K562 (cell line): ENCODE measurements around the gene KAZN. TPM values are rescaled to one million over a fixed set of nuclear protein-coding genes. Genes with fewer than 3 reads are reported as not detected.
A peak's percentile ranks its signal among the peaks of the same experiment; 100 is the strongest.

Experiments used
- ATAC-seq: fragments of 200-7000 bp; cut with Tn5 transposase; 3 replicates; pipeline ENCODE4 v1.9.1; 2020; ENCODE audit warnings: moderate library complexity
- BruUV-seq: library from RNA; stranded (reverse); fragments of 400-500 nt; replicated peaks from 2 replicates; lab custom pipeline; 2021; lab: Mats Ljungman, UMichigan
- CTCF ChIA-PET: fragments of 300-600 bp; formaldehyde crosslinking; extraction: SDS; loops from one replicate; lab custom pipeline; 2021; ENCODE audit warnings: low intra/inter-chr PET ratio; lab: Yijun Ruan, JAX
- POLR2A ChIA-PET: fragments of 300-600, 350-650 bp; sonication (Branson Sonifier 250); formaldehyde crosslinking; extraction: SDS; loops from one replicate; lab custom pipeline; 2021; ENCODE audit warnings: antibody characterized with exemption, inconsistent platforms; lab: Yijun Ruan, JAX
- DNase-seq, 4 experiments: peaks; one replicate each; pipeline versions ENCODE4 v3.0.0 to v3.0.0-alpha.2; 2011 to 2018; ENCODE audit warnings: low spot score in 3 of 4, mixed read lengths in 3 of 4; ENCODE audit errors: extremely low read depth in 1 of 4
- FAIRE-seq: peaks from 2 replicates; lab custom pipeline; 2011; peaks lifted over from hg19 to GRCh38; lab: Jason Lieb, UNC
- H2AFZ ChIP-seq: 2 replicates; pipeline ENCODE4 v1.6.0; 2011; ENCODE audit warnings: low read depth, low read length, control low read depth, inconsistent platforms
- H3K27ac ChIP-seq: fragments of 200-600 bp; 3 replicates; pipeline ENCODE4 v1.8.0; 2011; ENCODE audit warnings: low read depth, mild to moderate bottlenecking, control low read depth, inconsistent platforms, low read length, moderate library complexity, mixed read lengths; ENCODE audit errors: extremely low read depth
- H3K27me3 ChIP-seq, 2 experiments: fragments of 300-600 bp in 1 of 2; 2 replicates in 1 of 2; 3 replicates in 1 of 2; pipeline versions ENCODE4 v1.6.0 to v1.8.0; 2011; ENCODE audit warnings: inconsistent platforms in 2 of 2, low read length in 2 of 2, mild to moderate bottlenecking in 1 of 2, mixed read lengths in 1 of 2, moderate library complexity in 1 of 2; ENCODE audit not compliant: control insufficient read depth in 2 of 2, insufficient read depth in 2 of 2
- H3K36me3 ChIP-seq: fragments of 300-600 bp; 3 replicates; pipeline ENCODE4 v1.8.0; 2011; ENCODE audit warnings: mild to moderate bottlenecking, low read length, inconsistent platforms; ENCODE audit not compliant: control insufficient read depth, insufficient read depth
- H3K4me1 ChIP-seq, 2 experiments: fragments of 200-600 bp in 1 of 2; replicated peaks in 1 of 2; 2 replicates in 1 of 2; 3 replicates in 1 of 2; pipeline versions ENCODE4 v1.5.1 to v1.8.0; 2011; ENCODE audit warnings: inconsistent platforms in 2 of 2, low read length in 2 of 2, mild to moderate bottlenecking in 1 of 2, mixed read lengths in 1 of 2, moderate library complexity in 1 of 2; ENCODE audit not compliant: control insufficient read depth in 2 of 2, insufficient read depth in 2 of 2
- H3K4me2 ChIP-seq: 2 replicates; pipeline ENCODE4 v1.6.1; 2011; ENCODE audit warnings: low read length, control low read depth, inconsistent platforms, mixed read lengths; ENCODE audit not compliant: insufficient read depth
- H3K4me3 ChIP-seq: fragments of 200-600 bp; sonication (generic), shearing (Covaris generic); 2 replicates; pipeline ENCODE4 v1.5.1; 2016; ENCODE audit warnings: control low read depth, inconsistent platforms
- H3K79me2 ChIP-seq: fragments of 200-600 bp; 3 replicates; pipeline ENCODE4 v1.8.0; 2011; ENCODE audit warnings: low read length, inconsistent platforms; ENCODE audit not compliant: control insufficient read depth, insufficient read depth
- H3K9ac ChIP-seq, 2 experiments: 2 replicates each; pipeline versions ENCODE4 v1.6.0 to v1.6.1; 2011; ENCODE audit warnings: low read depth in 2 of 2, low read length in 2 of 2, control low read depth in 1 of 2, inconsistent platforms in 1 of 2, mild to moderate bottlenecking in 1 of 2, mixed read lengths in 1 of 2; ENCODE audit not compliant: insufficient read depth in 1 of 2
- H3K9me1 ChIP-seq: one replicate; pipeline ENCODE4 v1.6.0; 2011; ENCODE audit warnings: inconsistent platforms, mild to moderate bottlenecking, low read length, moderate library complexity; ENCODE audit not compliant: control insufficient read depth, insufficient read depth
- H3K9me3 ChIP-seq: replicated peaks from 2 replicates; pipeline ENCODE4 v1.5.1; 2011; ENCODE audit warnings: low read depth, low read length, inconsistent platforms; ENCODE audit not compliant: control insufficient read depth, insufficient read depth
- H4K20me1 ChIP-seq: replicated peaks from 2 replicates; pipeline ENCODE4 v1.6.1; 2011; ENCODE audit warnings: low read length, inconsistent platforms, mixed read lengths; ENCODE audit not compliant: control insufficient read depth, insufficient read depth
- BCOR ChIP-seq: fragments of 450-650 bp; IDR thresholded peaks from 2 replicates; pipeline ENCODE4 v1.6.1; 2016
- CEBPG ChIP-seq, 3 experiments: fragments of 200-800 bp in 1 of 3; sonication (Bioruptor generic) in 1 of 3; sonication (generic) in 1 of 3; formaldehyde crosslinking in 1 of 3; IDR thresholded peaks in 2 of 3; conservative IDR thresholded peaks in 1 of 3; 2 replicates each; pipeline versions ENCODE4 v1.6.1 to v1.8.0; 2016 to 2022; ENCODE audit warnings: missing compliant biosample characterization in 2 of 3, missing genetic modification characterization in 2 of 3, mild to moderate bottlenecking in 1 of 3, missing genetic modification reagents in 1 of 3
- ELF2 ChIP-seq: fragments of 250-450 bp; sonication (Bioruptor Pico); IDR thresholded peaks from 2 replicates; pipeline ENCODE4 v1.5.0; 2021; ENCODE audit warnings: mild to moderate bottlenecking
- ETS2 ChIP-seq: IDR thresholded peaks from 2 replicates; pipeline ENCODE4 v1.6.1; 2016; ENCODE audit warnings: borderline replicate concordance, missing genetic modification characterization, mild to moderate bottlenecking, moderate library complexity, missing compliant biosample characterization; ENCODE audit not compliant: poor library complexity, severe bottlenecking
- FOXJ3 ChIP-seq: sonication (generic); formaldehyde crosslinking; IDR thresholded peaks from 2 replicates; pipeline ENCODE4 v1.4.0; 2020; ENCODE audit warnings: mild to moderate bottlenecking, missing genetic modification reagents
- FOXK2 ChIP-seq, 2 experiments: fragments of 450-650 bp; IDR thresholded peaks in 1 of 2; conservative IDR thresholded peaks in 1 of 2; 2 replicates each; pipeline ENCODE4 v1.6.1; 2016; ENCODE audit warnings: low read depth in 2 of 2, mild to moderate bottlenecking in 1 of 2
- GTF2F1 ChIP-seq: IDR thresholded peaks from 2 replicates; pipeline ENCODE4 v1.6.1; 2011; ENCODE audit warnings: low read depth, low read length, improper control_type of control experiment
- HMGN3 ChIP-seq: IDR thresholded peaks from 2 replicates; pipeline ENCODE4 v1.6.1; 2011; ENCODE audit warnings: borderline replicate concordance, low read depth, mild to moderate bottlenecking, mixed read lengths, low read length; ENCODE audit not compliant: insufficient read length; ENCODE audit errors: extremely low read depth
- KAT7 ChIP-seq: sonication (generic); formaldehyde crosslinking; IDR thresholded peaks from 2 replicates; pipeline ENCODE4 v1.8.0; 2022; ENCODE audit warnings: missing genetic modification reagents, mild to moderate bottlenecking, borderline replicate concordance
- NCOA6 ChIP-seq: fragments of 450-650 bp; IDR thresholded peaks from 2 replicates; pipeline ENCODE4 v1.6.1; 2017; ENCODE audit warnings: mild to moderate bottlenecking
- PHF21A ChIP-seq: fragments of 450-650 bp; IDR thresholded peaks from 2 replicates; pipeline ENCODE4 v1.6.1; 2017; ENCODE audit warnings: low read depth, borderline replicate concordance
- POLR3G ChIP-seq: IDR thresholded peaks from 2 replicates; pipeline ENCODE4 v1.6.1; 2011; ENCODE audit not compliant: insufficient read length, insufficient replicate concordance; ENCODE audit errors: extremely low read depth
- SMAD2 ChIP-seq: fragments of 150-350 bp; IDR thresholded peaks from 2 replicates; pipeline ENCODE4 v1.6.1; 2014; ENCODE audit warnings: low read depth, mild to moderate bottlenecking, low read length
- ZC3H8 ChIP-seq: fragments of 450-650 bp; IDR thresholded peaks from 2 replicates; pipeline ENCODE4 v1.6.1; 2017
- ZNF143 ChIP-seq: sonication (generic); formaldehyde crosslinking; IDR thresholded peaks from 2 replicates; pipeline ENCODE4 v1.9.0; 2022; ENCODE audit warnings: mild to moderate bottlenecking, missing genetic modification reagents
- WGBS: fragments of 100-300 bp; shearing (Covaris generic); methylation state at CpG from one replicate; pipeline ENCODE4 v1.1.6; 2016; ENCODE audit warnings: low coverage, mixed read lengths; ENCODE audit not compliant: insufficient coverage; ENCODE audit errors: missing lambda C conversion rate; 5-methylcytosine and 5-hydroxymethylcytosine counted together
- in situ Hi-C: fragments of 300-500 bp; cut with MboI; formaldehyde crosslinking; loops from 4 replicates; pipeline ENCODE4 v1.15.0; 2018; ENCODE audit warnings: inconsistent platforms, mixed read lengths
- intact Hi-C: fragments of 100-400 bp; cut with micrococcal nuclease; formaldehyde crosslinking; loops from 2 replicates; pipeline ENCODE4 v1.14.2; 2022
- polyA plus RNA-seq, 8 experiments: library from polyadenylated mRNA; depleted of rRNA in 4 of 8; stranded (reverse) in 5 of 8; unstranded in 3 of 8; fragments of >200 nt; fragmentation: Nextera tagmentation in 2 of 8; fragmentation: Illumina TruSeq in 1 of 8; extraction: Ambion mirVana in 2 of 8; extraction: Trizol in 1 of 8; gene quantifications; 2 replicates each; pipeline versions ENCODE4 v1.2.1 to v1.2.3, GENCODE V29; 2011 to 2014; ENCODE audit warnings: inconsistent platforms in 1 of 8, missing spikeins in 1 of 8
- total RNA-seq, 7 experiments: library from RNA; depleted of rRNA in 6 of 7; stranded (reverse); fragments of >200 nt in 6 of 7; fragmentation: Illumina TruSeq in 2 of 7; extraction: Trizol in 2 of 7; gene quantifications; 2 replicates each; pipeline versions ENCODE4 v1.2.1 to v1.2.3, GENCODE V29; 2011 to 2021; ENCODE audit warnings: low replicate concordance in 1 of 7
- TF ChIP-seq, protein P1 (sequence below): sonication (generic); formaldehyde crosslinking; IDR thresholded peaks from 2 replicates; pipeline ENCODE4 v1.8.0; 2023; ENCODE audit warnings: mild to moderate bottlenecking, missing genetic modification reagents
- TF ChIP-seq, protein P2 (sequence below): fragments of 450-650 bp; IDR thresholded peaks from 2 replicates; pipeline ENCODE4 v1.6.1; 2017; ENCODE audit warnings: antibody characterized with exemption

Gene KAZN
- total and polyA plus RNA-seq, 9 of the 15 experiments (the other 6 are each of a cell fraction or from before 2014, with no cell fraction given), result 2.1 to 21.6 (median 5.4) TPM

DNA sequence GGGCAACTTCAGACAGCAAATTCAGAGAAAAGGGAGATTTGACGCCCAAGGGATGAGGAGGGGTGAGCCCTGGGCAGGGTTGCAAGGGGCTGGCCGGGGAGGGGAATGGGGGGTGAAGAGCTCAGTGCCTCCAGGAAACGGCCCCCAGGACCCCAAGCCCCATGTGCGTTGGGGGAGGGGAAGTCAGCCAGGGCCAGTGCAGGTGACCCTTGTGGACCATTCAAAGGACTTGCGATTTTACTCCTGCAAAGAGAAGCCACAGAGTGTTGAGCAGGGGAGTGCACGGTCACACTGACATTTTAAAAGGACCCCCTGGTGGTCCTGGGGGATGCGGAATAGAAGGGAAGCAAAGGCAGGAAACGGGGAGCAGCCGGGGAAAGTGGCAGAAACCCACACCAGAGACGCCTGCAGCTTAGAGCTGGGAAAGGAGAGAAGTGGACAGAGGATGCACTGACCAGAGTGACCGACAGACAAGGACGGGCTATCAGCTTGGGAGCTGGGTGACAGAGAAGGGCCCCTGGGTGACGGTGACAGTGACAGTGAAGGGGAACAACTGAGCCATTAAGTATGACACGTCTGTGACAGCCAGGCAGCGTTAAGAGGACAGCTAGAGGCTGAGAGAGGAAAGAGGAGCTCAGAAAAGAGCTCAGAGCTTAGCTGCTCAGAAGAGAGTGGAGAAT, 501.1 kb downstream of the KAZN start:
- peaks cover 16 to 72% of the 10 kb centered on the region in 2 experiments for H3K27me3 ChIP-seq
- TF ChIP-seq ZNF143, result no peak
- TF ChIP-seq PHF21A, result no peak
- TF ChIP-seq, protein P1, sequence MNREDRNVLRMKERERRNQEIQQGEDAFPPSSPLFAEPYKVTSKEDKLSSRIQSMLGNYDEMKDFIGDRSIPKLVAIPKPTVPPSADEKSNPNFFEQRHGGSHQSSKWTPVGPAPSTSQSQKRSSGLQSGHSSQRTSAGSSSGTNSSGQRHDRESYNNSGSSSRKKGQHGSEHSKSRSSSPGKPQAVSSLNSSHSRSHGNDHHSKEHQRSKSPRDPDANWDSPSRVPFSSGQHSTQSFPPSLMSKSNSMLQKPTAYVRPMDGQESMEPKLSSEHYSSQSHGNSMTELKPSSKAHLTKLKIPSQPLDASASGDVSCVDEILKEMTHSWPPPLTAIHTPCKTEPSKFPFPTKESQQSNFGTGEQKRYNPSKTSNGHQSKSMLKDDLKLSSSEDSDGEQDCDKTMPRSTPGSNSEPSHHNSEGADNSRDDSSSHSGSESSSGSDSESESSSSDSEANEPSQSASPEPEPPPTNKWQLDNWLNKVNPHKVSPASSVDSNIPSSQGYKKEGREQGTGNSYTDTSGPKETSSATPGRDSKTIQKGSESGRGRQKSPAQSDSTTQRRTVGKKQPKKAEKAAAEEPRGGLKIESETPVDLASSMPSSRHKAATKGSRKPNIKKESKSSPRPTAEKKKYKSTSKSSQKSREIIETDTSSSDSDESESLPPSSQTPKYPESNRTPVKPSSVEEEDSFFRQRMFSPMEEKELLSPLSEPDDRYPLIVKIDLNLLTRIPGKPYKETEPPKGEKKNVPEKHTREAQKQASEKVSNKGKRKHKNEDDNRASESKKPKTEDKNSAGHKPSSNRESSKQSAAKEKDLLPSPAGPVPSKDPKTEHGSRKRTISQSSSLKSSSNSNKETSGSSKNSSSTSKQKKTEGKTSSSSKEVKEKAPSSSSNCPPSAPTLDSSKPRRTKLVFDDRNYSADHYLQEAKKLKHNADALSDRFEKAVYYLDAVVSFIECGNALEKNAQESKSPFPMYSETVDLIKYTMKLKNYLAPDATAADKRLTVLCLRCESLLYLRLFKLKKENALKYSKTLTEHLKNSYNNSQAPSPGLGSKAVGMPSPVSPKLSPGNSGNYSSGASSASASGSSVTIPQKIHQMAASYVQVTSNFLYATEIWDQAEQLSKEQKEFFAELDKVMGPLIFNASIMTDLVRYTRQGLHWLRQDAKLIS, result no peak
- no peak for TF ChIP-seq CEBPG (CRISPR knock-in tag; IDR thresholded peaks at IDR 0.05)
- TF ChIP-seq CEBPG (tag; conservative IDR thresholded peaks at IDR 0.05 in 1 of 2, IDR thresholded peaks at IDR 0.05 in 1 of 2), result no peak
- TF ChIP-seq ZC3H8, result no peak
- TF ChIP-seq GTF2F1, result no peak
- TF ChIP-seq FOXK2 (conservative IDR thresholded peaks at IDR 0.05 in 1 of 2, IDR thresholded peaks at IDR 0.05 in 1 of 2; ENCODE audit: low read depth in 2 of 2), result no peak
- no peak for TF ChIP-seq POLR3G
- TF ChIP-seq FOXJ3 (CRISPR knock-in tag), result no peak
- no peak for TF ChIP-seq BCOR
- no peak for TF ChIP-seq ELF2 (CRISPR knock-in tag)
- TF ChIP-seq NCOA6, result no peak
- no peak for TF ChIP-seq HMGN3
- TF ChIP-seq ETS2 (tag), result no peak
- TF ChIP-seq KAT7, result no peak
- TF ChIP-seq, protein P2, sequence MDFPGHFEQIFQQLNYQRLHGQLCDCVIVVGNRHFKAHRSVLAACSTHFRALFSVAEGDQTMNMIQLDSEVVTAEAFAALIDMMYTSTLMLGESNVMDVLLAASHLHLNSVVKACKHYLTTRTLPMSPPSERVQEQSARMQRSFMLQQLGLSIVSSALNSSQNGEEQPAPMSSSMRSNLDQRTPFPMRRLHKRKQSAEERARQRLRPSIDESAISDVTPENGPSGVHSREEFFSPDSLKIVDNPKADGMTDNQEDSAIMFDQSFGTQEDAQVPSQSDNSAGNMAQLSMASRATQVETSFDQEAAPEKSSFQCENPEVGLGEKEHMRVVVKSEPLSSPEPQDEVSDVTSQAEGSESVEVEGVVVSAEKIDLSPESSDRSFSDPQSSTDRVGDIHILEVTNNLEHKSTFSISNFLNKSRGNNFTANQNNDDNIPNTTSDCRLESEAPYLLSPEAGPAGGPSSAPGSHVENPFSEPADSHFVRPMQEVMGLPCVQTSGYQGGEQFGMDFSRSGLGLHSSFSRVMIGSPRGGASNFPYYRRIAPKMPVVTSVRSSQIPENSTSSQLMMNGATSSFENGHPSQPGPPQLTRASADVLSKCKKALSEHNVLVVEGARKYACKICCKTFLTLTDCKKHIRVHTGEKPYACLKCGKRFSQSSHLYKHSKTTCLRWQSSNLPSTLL, result no peak
- no peak for TF ChIP-seq SMAD2
- TF ChIP-seq, all 486 proteins: peak for 0
- BruUV-seq, result no TSS peak
- no peaks in the 10 kb centered on the region for H3K9me3 ChIP-seq
- H2AFZ ChIP-seq, result no peak overlapping the region
- intact Hi-C loops, result loop anchor here (5.0 to 10.0 kb wide), 2 partner anchors 355 to 1132 kb away; no protein-coding TSS in a partner anchor
- CTCF ChIA-PET, result interaction anchor here (0.6 kb wide), 1 partner anchor 78 kb away, joined by 3 read pairs; no protein-coding TSS in a partner anchor
- no peaks in the 10 kb centered on the region for H3K9me1 ChIP-seq
- ATAC-seq (peak; percentile 45), FAIRE-seq (no peak), DNase-seq (no peak)
- H3K9ac ChIP-seq, result no peak overlapping the region
- H3K4me3 ChIP-seq, result no peak overlapping the region
- peaks cover 0 to 2% of the 10 kb centered on the region in 2 experiments; a peak in 1 of 5 replicates for H3K4me1 ChIP-seq
- POLR2A ChIA-PET, result interaction anchor here (0.6 kb wide), 2 partner anchors 16 to 749 kb away, joined by 3 read pairs; no protein-coding TSS in a partner anchor
- in situ Hi-C loops, result no loop called here
- H3K36me3 ChIP-seq, result no peaks in the 10 kb centered on the region
- H3K79me2 ChIP-seq, result no peaks in the 10 kb centered on the region
- H3K27ac ChIP-seq, result no peak overlapping the region
- peaks cover 11% of the 10 kb centered on the region for H4K20me1 ChIP-seq
- no peak overlapping the region for H3K4me2 ChIP-seq
- under 1% methylated on average over 15 of the region's 15 CpGs for WGBS
